GM18511 (cell line): ENCODE data around the gene RNASE7.
A peak's percentile ranks its signal among the peaks of the same experiment; 100 is the strongest.

Source experiments
- ATAC-seq: cut with Tn5 transposase; IDR thresholded peaks from one replicate; pipeline ENCODE4 v1.9.1; 2021; ENCODE audit warnings: mild to moderate bottlenecking, moderate library complexity; ENCODE audit not compliant: unreplicated experiment

RNASE7 gene

GRCh38 chr14:21084998-21085853 lies 43.1 kb downstream of the RNASE7 start:
- ATAC-seq: no peak

DNA sequence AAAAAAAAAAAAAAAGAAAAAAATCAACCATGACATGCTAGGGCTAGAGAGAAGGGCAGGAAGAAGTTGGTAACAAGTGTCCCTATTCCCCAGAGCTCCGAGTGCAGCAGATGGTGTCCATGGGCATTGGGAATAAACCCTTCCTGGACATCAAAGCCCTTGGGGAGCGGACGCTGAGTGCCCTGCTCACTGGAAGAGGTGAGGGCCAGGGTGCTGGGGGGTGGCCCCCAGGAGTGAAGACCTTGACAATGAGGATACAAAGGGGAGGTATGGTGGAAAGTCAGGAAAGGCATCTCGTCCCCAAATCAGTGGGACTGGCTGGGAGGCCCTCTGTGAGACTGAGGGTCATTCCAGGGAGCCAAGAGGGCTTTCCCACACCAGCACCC lies 44.7 kb downstream of the RNASE7 start:
- no peak for ATAC-seq

- ATAC-seq: peak; percentile 75
Observed at GRCh38 chr14:21087294-21088091, 45.3 kb downstream of the RNASE7 start.

DNA sequence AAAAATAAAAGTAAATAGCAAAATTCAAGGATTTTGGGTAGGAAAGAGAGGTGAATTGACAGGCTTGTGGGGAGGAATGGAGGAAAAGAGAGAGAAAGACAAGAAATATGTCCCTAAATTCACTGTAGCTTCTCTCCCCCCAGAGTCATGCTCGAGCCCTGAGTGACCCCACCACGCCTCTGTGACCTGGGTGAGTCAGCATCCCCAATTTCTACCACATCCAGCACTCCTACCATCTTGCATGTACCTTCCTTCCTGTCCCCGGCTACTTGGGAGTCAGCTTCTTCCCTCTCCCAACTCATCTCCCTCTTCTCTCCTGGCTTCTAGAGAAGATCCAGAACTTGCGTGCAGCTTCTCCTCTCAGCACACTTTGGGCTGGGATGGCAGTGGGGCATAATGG lies 46.5 kb downstream of the RNASE7 start:
- no peak for ATAC-seq

- no peak for ATAC-seq
Observed at GRCh38 chr14:21089271-21089670, 47.1 kb downstream of the RNASE7 start.

DNA sequence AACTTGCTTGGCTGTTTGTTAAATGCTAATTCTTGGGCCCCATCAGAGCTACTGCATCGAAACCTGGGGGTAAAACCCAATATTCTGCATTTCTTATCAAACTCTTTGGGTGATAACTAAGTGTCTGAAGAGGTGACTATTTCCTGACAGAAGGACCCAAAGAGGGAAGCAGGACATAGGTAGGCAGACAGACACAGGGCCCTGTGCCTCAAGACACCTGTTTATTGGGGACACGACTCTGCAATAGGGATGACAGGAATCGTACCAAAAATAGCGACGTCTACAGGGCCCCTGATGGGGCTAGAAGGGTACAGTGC lies 47.7 kb downstream of the RNASE7 start:
- ATAC-seq: no peak

DNA sequence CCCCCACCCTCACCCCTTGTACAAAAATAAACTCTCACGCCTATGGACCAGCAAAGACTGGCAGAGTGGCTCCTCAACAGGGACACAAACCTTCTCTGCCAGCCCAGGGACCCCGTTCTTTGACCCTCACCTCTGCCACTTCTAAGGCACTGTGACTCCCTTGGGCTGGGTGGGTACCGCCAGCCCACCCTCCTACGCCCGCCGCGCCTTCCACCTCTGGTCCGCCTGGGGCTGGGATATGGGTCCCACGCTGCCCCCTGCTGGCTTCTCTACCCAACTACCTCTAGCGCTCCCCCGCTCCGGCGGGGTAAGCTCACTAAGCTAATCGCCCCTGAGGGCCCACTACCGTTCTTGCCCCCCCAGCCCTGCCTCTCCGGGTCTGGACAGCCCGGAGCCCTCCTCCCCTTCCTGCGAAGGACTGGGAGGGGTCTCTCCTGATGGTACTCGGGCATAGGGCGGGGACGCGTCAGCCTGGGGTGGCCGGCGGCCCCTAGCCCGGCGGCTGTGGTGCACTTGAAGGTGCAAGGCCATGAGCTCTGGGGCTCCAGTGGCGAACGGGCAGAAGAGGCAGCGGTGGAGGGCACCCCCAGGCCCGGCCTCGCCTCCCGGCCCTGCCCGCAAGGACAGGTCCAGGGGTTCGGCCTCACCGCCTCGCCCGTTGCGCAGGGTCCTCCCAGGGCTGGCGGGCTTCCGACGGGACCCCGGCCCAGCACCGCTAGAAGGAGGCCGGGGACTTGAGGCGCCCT lies 48.2 kb downstream of the RNASE7 start:
- no peak for ATAC-seq

DNA sequence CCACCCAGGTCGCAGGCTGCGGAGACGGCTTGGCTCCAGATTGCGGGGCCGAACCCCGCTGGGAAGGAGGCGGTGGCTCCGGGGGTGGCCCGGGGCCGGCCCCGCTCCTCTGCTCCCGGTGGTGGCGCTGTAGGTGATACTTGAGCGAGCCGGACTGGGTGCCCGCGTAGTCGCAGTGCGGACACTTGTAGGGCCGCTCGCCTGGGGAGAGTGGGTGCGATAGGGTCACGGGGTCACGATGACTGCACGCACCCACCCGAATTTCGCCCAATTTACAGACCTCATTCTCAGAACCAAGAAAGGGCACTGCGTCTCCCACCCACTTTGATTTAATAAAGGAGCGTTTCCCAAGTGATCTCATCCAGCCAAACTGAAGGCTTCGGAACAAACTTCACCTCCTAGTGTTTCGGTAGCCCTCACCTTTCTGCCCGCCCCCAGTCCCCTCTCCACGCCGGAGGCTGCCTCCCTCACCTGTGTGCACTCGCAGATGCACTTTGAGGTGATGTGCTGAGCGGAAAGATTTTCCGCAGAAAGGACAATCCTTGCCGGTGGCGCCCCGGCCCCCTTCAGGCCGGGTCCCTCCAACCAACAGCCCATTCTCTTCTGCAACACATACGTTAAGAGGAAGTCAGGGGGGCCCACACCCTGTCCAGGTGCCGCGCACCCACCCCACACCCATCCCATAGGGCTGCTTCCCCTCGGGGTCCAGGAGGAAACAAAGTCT lies 48.9 kb downstream of the RNASE7 start:
- ATAC-seq: no peak

DNA sequence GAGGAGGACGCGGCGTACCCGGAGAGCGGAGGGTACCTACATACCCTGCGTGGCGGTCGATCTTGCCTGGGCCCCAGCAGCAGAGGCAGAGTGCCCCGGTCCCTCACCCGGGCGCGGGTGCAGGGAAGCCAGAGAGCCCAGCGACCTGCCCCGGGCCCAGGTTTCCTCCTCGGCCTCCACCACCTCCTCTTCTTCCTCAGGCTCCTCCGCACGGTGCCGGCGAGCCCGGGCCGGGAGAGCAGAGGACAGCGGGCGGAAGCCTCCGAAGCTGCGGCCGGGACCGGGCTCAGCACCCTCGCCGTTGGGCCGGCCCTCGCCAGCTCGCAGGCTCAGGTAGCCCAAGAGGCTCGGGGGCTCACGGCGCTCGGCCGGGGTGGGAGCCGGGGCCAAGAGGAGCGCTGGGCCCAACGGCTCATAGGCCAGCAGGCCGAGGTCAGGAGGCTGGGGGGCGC lies 49.7 kb downstream of the RNASE7 start:
- ATAC-seq: no peak

GRCh38 chr14:21092273-21093011 lies 50.3 kb downstream of the RNASE7 start:
- ATAC-seq: peak; percentile 87

- ATAC-seq: no peak
Observed at GRCh38 chr14:21093018-21093417, 50.9 kb downstream of the RNASE7 start.
